ENCODE data around the gene ZNF217.

Gene ZNF217

DNA sequence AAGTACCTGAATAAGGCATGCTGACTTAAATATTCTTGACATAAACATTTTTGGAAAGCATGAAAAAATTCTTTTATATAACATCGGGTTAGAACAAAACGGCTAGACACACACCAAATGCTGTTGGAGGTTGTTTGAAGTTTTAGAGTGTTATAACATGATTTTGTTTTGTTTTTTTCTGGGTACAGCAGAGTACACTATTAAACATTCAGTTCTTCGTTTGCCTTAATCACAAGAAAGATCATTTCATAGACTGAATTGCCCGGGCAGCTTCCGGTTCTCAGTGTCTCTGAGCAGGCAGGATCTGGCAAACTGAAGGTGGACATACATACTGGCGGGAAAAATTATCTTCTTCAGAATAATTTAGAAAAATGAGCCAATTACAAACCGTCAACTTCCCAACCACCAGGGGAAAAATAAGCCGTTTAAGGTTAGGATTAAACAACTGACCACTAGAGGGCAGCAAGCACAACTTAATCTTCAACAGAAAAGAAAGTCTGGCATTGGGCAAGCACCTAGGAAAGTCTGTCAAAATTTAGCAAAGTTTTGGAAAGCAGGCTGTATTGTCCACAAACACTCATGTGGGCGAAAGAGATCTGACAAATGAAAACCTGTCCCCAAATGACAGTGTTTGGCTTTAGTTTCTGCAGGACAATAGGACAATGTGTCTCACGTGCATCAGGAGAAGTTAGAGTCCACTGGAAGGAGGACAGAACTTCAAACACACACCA, 15.0 kb downstream of the ZNF217 start:
- TF ChIP-seq CTCF (IDR thresholded peaks at IDR 0.05; ENCODE audit: extremely low read depth, missing control alignments), result peak; percentile 17

DNA sequence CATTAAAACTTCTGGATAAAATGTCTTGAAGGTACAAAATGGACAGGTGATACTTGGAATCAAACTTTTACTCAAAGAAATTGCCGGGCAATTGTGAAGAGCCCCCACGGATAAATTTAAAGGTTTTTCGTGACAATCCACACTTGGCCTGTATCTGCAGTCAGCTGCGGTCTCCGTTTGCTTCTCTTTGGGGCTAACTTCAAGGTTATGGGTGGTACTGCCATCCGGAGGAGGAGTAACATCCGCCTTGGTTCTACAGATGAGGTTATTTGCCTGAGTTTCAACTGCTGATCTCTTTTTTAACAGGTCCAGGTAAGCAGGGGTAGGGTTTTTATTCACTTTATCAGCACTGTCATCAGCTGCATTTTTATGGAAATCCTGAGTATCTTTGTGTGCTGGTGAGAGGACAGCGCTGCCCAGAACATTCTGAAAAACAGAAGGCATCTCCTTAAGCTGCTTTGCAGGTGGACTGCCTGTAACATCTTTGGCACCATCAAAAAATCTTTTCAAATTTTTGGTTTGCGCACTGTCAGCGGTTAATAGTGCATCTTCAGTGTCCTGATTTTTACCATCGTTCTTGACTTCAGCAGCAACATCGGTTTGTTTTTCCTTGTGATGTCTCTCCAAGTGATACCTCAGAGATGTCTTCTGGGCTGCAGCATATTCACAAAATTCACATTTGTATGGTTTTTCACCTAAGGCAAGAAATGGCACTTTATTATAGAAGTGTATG, 16.9 kb downstream of the ZNF217 start:
- TF ChIP-seq CTCF (IDR thresholded peaks at IDR 0.05; ENCODE audit: extremely low read depth, missing control alignments), result no peak
- DNase-seq (ENCODE audit: low spot score), result no peak

More for the DNA sequence above, 15.0 kb downstream of the ZNF217 start:
- DNase-seq (ENCODE audit: low spot score), result peak; percentile 70

DNA sequence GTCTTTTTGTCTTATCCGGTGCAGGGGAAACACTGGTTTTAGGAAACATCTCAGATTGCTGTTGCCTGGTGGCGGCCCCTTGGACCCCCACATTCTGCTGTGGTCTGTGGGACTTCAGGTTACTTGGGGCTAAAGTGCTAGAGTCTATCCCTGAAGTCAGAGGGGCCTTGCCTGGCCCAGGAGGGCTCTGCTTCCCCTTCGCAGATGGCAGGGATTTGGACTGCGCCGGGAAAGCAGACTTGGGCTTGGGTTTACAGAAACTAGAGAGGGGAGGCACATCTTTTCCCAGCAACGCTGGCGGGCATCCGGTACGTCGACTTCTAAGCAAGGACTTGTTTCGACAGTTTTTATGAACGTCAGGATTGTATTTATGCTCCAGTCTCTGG, 17.5 kb downstream of the ZNF217 start:
- DNase-seq (ENCODE audit: low spot score), result no peak
- no peak for TF ChIP-seq CTCF (IDR thresholded peaks at IDR 0.05; ENCODE audit: extremely low read depth, missing control alignments)

DNA sequence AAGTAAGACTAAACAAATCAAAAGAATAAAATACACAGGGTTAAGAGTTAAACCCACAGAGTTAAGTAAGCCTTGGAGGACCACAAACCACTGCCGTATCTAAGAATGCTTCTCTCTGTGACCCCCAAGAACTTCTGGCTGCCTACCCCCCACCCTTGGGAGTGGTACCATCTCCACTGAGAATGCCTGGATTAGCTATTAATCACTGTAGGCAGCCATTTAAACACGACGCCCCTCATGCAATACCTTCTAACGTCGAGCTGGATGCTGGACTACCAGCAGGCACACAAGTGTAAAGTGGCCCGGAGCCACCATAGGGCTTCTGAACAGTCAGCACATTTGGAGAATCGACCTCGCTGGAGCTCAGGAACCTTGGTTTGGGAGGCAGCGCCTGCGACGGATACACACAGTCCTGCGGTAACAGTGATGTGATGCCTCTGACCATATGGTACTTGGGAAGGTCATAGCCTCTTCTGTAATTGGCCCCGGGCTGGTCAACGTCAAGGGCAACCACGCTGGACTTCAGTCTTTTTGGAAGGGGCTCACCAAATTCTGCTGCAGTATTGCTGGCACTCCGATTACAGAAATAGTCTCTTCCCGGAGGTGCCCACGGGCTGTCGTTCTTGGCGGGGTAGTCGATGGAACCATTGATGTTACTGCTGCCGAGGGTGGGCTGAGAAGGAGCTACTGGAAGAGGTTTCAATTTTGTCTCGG, 18.0 kb downstream of the ZNF217 start:
- no peak for TF ChIP-seq CTCF (IDR thresholded peaks at IDR 0.05; ENCODE audit: extremely low read depth, missing control alignments)
- no peak for DNase-seq (ENCODE audit: low spot score)

DNA sequence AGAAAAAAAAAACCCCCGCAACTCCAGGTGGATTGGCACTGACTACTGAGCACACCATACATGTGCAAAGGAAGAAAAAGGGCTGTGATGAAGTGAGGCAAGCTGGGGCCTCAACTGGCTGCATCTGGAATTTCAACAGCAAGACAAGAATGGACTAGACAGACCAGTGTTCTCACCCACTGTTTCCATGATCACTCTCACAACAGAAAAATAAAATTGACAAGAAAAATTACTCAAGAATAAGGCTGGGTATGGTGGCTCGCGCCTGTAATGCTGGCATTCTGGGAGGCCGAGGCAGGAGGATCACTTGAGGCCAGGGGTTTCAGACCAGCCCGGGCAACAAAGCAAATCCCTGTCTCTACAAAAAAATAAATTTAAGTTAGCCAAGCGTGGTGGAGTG, 18.8 kb downstream of the ZNF217 start:
- TF ChIP-seq CTCF (IDR thresholded peaks at IDR 0.05; ENCODE audit: extremely low read depth, missing control alignments), result no peak
- DNase-seq (ENCODE audit: low spot score), result no peak

GRCh38 chr20:53574259-53574789, 19.3 kb downstream of the ZNF217 start:
- DNase-seq (ENCODE audit: low spot score), result no peak
- TF ChIP-seq CTCF (IDR thresholded peaks at IDR 0.05; ENCODE audit: extremely low read depth, missing control alignments), result no peak
